Measurements from ENCODE around the gene SSBP1.

DNA sequence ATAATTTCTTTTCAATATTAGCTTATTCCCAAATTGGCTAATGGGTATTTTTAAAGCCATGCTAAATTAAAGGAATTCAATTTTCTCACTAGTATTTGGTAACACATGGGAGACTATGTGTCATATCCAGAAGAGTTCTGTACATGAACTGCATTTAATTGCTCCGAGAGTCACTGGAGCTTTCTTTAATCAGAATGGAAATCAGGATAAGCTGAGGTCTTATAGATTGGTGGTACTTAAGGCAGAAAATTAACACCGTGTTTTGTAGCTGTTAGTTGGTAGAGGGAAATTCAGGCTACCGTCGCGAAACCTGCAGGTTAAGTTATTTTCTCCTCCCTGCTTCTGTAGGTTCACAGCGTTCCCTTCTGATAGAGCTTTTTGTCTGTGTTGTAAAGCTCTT lies 29.8 kb upstream of the SSBP1 start, which contains the start of gene WEE2:
- TF ChIP-seq, protein P1, sequence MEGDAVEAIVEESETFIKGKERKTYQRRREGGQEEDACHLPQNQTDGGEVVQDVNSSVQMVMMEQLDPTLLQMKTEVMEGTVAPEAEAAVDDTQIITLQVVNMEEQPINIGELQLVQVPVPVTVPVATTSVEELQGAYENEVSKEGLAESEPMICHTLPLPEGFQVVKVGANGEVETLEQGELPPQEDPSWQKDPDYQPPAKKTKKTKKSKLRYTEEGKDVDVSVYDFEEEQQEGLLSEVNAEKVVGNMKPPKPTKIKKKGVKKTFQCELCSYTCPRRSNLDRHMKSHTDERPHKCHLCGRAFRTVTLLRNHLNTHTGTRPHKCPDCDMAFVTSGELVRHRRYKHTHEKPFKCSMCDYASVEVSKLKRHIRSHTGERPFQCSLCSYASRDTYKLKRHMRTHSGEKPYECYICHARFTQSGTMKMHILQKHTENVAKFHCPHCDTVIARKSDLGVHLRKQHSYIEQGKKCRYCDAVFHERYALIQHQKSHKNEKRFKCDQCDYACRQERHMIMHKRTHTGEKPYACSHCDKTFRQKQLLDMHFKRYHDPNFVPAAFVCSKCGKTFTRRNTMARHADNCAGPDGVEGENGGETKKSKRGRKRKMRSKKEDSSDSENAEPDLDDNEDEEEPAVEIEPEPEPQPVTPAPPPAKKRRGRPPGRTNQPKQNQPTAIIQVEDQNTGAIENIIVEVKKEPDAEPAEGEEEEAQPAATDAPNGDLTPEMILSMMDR (IDR thresholded peaks at IDR 0.05): no peak
- TF ChIP-seq EZH2phosphoT487 (IDR thresholded peaks at IDR 0.05) (no peak), EZH2 (IDR thresholded peaks at IDR 0.05) (no peak)

Data from neural progenitor cell (in vitro differentiated cells).